AG04450 (cell line): ENCODE results near the gene B3GALNT2. TPM values are rescaled to one million over a fixed set of nuclear protein-coding genes. Genes with fewer than 3 reads are reported as not detected.

ENCODE experiments used
- CTCF ChIA-PET: fragments of 300-600, 350-600 bp; formaldehyde crosslinking; extraction: SDS; loops from one replicate; lab custom pipeline; 2022; ENCODE audit warnings: antibody characterized with exemption, inconsistent platforms; lab: Charles Lee
- POLR2A ChIA-PET: fragments of 350-600 bp; formaldehyde crosslinking; extraction: SDS; loops from one replicate; lab custom pipeline; 2021; ENCODE audit warnings: antibody characterized with exemption, inconsistent platforms; lab: Yijun Ruan, JAX
- DNase-seq: peaks from one replicate; pipeline ENCODE4 v3.0.0-alpha.2; 2011; ENCODE audit warnings: low read depth, low spot score
- H3K27ac ChIP-seq: one replicate; pipeline ENCODE4 v1.5.1; 2012; ENCODE audit warnings: low read depth, low read length, control low read depth
- H3K27me3 ChIP-seq: one replicate; pipeline ENCODE4 v1.6.0; 2012; ENCODE audit warnings: low read length; ENCODE audit not compliant: control insufficient read depth, insufficient read depth
- H3K4me3 ChIP-seq: 2 replicates; pipeline ENCODE4 v1.5.1; 2011; ENCODE audit warnings: mild to moderate bottlenecking, low read depth, low read length, control low read depth
- H3K9me3 ChIP-seq: 2 replicates; pipeline ENCODE4 v1.5.1; 2012; ENCODE audit warnings: low read length; ENCODE audit not compliant: control insufficient read depth, insufficient read depth
- polyA plus RNA-seq: library from polyadenylated mRNA; depleted of rRNA; stranded (reverse); fragments of >200 nt; gene quantifications from 2 replicates; pipeline ENCODE4 v1.2.3, GENCODE V29; 2011; rRNA removed
- small RNA-seq: library from RNA; depleted of rRNA; stranded (forward); fragments of <200 nt; gene quantifications from one replicate; pipeline ENCODE3, GENCODE V24; 2012; ENCODE audit warnings: low read depth; ENCODE audit not compliant: insufficient read length
- TF ChIP-seq, protein P1 (sequence below): IDR thresholded peaks from 2 replicates; pipeline ENCODE4 v1.5.1; 2011; ENCODE audit warnings: low read depth, low read length, control low read depth, inconsistent platforms

B3GALNT2 gene
- polyA plus RNA-seq, 1 experiment, result 33.2 TPM

DNA sequence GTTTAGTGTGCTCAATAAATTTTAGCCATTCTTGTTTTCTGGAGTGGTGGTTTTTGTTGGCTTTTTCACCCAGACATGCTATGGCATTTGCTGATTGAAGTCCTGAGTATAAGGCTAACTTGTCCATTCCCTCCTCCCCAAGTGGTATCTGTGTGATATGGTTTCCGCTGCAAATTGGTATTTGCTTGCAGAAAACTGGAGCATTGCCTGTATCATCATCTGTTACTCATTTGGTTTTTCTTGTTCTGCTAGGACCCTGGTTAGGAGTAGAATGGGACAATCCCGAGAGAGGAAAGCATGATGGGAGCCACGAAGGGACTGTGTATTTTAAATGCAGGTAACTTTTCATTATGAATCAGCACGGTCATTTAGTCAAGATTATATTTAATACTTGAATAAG lies 103.0 kb downstream of the B3GALNT2 start:
- no peak overlapping the region for H3K4me3 ChIP-seq
- H3K9me3 ChIP-seq, result no peaks in the 10 kb centered on the region
- POLR2A ChIA-PET, result no interaction called here
- H3K27me3 ChIP-seq, result no peaks in the 10 kb centered on the region
- no peak for DNase-seq
- TF ChIP-seq, protein P1, sequence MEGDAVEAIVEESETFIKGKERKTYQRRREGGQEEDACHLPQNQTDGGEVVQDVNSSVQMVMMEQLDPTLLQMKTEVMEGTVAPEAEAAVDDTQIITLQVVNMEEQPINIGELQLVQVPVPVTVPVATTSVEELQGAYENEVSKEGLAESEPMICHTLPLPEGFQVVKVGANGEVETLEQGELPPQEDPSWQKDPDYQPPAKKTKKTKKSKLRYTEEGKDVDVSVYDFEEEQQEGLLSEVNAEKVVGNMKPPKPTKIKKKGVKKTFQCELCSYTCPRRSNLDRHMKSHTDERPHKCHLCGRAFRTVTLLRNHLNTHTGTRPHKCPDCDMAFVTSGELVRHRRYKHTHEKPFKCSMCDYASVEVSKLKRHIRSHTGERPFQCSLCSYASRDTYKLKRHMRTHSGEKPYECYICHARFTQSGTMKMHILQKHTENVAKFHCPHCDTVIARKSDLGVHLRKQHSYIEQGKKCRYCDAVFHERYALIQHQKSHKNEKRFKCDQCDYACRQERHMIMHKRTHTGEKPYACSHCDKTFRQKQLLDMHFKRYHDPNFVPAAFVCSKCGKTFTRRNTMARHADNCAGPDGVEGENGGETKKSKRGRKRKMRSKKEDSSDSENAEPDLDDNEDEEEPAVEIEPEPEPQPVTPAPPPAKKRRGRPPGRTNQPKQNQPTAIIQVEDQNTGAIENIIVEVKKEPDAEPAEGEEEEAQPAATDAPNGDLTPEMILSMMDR, result no peak
- CTCF ChIA-PET, result no interaction called here
- H3K27ac ChIP-seq, result no peak overlapping the region

Small RNAs within 50 kb of the gene (small RNA-seq; reads per million reads assigned to genes)
- gene MTCO3P46 (not detected), gene MTND4LP21 (not detected), gene RPS21P1 (not detected)

Other genes with a start within 250 kb of the B3GALNT2 start
- 13.3 and 15.6 TPM in 2 replicates for gene ARID4B, start 176.3 kb downstream of the B3GALNT2 start, polyA plus RNA-seq
- gene GGPS1, start 175.9 kb downstream of the B3GALNT2 start, polyA plus RNA-seq, result 37.4 and 45.2 TPM in 2 replicates
- gene TBCE, start 137.0 kb downstream of the B3GALNT2 start, polyA plus RNA-seq, result 29.9 and 36.5 TPM in 2 replicates
- gene GNG4, start 145.3 kb upstream of the B3GALNT2 start, polyA plus RNA-seq, result 0.19 and 0.33 TPM in 2 replicates